ENCODE data around the gene SFPQ.

Gene SFPQ

GRCh38 chr1:35175602-35176001 lies 17.3 kb downstream of the SFPQ start:
- no peak for DNase-seq
- Histone ChIP-seq H2AFZ (ENCODE audit: low read length) (no peak overlapping the region), H3K9me3 (replicated peaks; ENCODE audit: insufficient read depth, low read length) (no peaks in the 10 kb centered on the region), H3K27me3 (replicated peaks; ENCODE audit: insufficient read depth, low read length) (no peaks in the 10 kb centered on the region), H4K20me1 (ENCODE audit: insufficient read depth, low read length) (0 out of 2 replicates have a peak, but pooled peaks cover 11% of the 10 kb centered on the region), H3K9me2 (replicated peaks; ENCODE audit: insufficient read depth, low read length) (no peaks in the 10 kb centered on the region), H3K79me2 (ENCODE audit: low read length) (peaks cover 22% of the 10 kb centered on the region), H3K27ac (ENCODE audit: low read length) (no peak overlapping the region), H3K9ac (ENCODE audit: low read length) (no peak overlapping the region), H3K36me3 (replicated peaks; ENCODE audit: insufficient read depth, low read length) (peaks cover 20% of the 10 kb centered on the region; the same call in 1 of the 2 replicates), H3F3A (ENCODE audit: insufficient read depth, low read length) (peaks cover 49% of the 10 kb centered on the region), H3K4me2 (ENCODE audit: low read depth, low read length) (no peak overlapping the region), H3K4me3 (ENCODE audit: low read length) (no peak overlapping the region), H3K4me1 (ENCODE audit: low read length) (no peaks in the 10 kb centered on the region)
- no peak for TF ChIP-seq CTCF (IDR thresholded peaks at IDR 0.05; ENCODE audit: low read length)
- no peak for TF ChIP-seq EZH2phosphoT487 (IDR thresholded peaks at IDR 0.05; ENCODE audit: low read length)
- TF ChIP-seq EZH2 (optimal IDR thresholded peaks at IDR 0.05; ENCODE audit: low read depth, low read length) = no peak

GRCh38 chr1:35175098-35175576 lies 17.8 kb downstream of the SFPQ start:
- H3K9me3 ChIP-seq (replicated peaks; ENCODE audit: insufficient read depth, low read length) = no peaks in the 10 kb centered on the region
- no peaks in the 10 kb centered on the region for H3K4me1 ChIP-seq (ENCODE audit: low read length)
- no peak overlapping the region for H3K27ac ChIP-seq (ENCODE audit: low read length)
- no peak for DNase-seq
- no peak overlapping the region for H3K9ac ChIP-seq (ENCODE audit: low read length)
- no peak for TF ChIP-seq EZH2phosphoT487 (IDR thresholded peaks at IDR 0.05; ENCODE audit: low read length)
- TF ChIP-seq EZH2 (optimal IDR thresholded peaks at IDR 0.05; ENCODE audit: low read depth, low read length) = no peak
- no peak for TF ChIP-seq CTCF (IDR thresholded peaks at IDR 0.05; ENCODE audit: low read length)
- peaks cover 47% of the 10 kb centered on the region for H3F3A ChIP-seq (ENCODE audit: insufficient read depth, low read length)
- H3K79me2 ChIP-seq (ENCODE audit: low read length) = peaks cover 17% of the 10 kb centered on the region
- no peaks in the 10 kb centered on the region for H3K27me3 ChIP-seq (replicated peaks; ENCODE audit: insufficient read depth, low read length)
- H2AFZ ChIP-seq (ENCODE audit: low read length) = no peak overlapping the region
- no peaks in the 10 kb centered on the region for H3K9me2 ChIP-seq (replicated peaks; ENCODE audit: insufficient read depth, low read length)
- no peak overlapping the region for H3K4me2 ChIP-seq (ENCODE audit: low read depth, low read length)
- no peak overlapping the region for H3K4me3 ChIP-seq (ENCODE audit: low read length)
- H4K20me1 ChIP-seq (ENCODE audit: insufficient read depth, low read length) = 0 out of 2 replicates have a peak, but pooled peaks cover 9% of the 10 kb centered on the region
- H3K36me3 ChIP-seq (replicated peaks; ENCODE audit: insufficient read depth, low read length) = peaks cover 16% of the 10 kb centered on the region; the same call in 1 of the 2 replicates

GRCh38 chr1:35173909-35174540 lies 18.9 kb downstream of the SFPQ start:
- peaks cover 16% of the 10 kb centered on the region; the same call in 1 of the 2 replicates for H3K36me3 ChIP-seq (replicated peaks; ENCODE audit: insufficient read depth, low read length)
- H3K9me2 ChIP-seq (replicated peaks; ENCODE audit: insufficient read depth, low read length) = no peaks in the 10 kb centered on the region
- H3K9me3 ChIP-seq (replicated peaks; ENCODE audit: insufficient read depth, low read length) = no peaks in the 10 kb centered on the region
- H4K20me1 ChIP-seq (ENCODE audit: insufficient read depth, low read length) = 0 out of 2 replicates have a peak, but pooled peaks cover 9% of the 10 kb centered on the region
- H3K9ac ChIP-seq (ENCODE audit: low read length) = no peak overlapping the region
- H3F3A ChIP-seq (ENCODE audit: insufficient read depth, low read length) = peaks cover 47% of the 10 kb centered on the region
- no peak for TF ChIP-seq EZH2phosphoT487 (IDR thresholded peaks at IDR 0.05; ENCODE audit: low read length)
- TF ChIP-seq CTCF (IDR thresholded peaks at IDR 0.05; ENCODE audit: low read length) = no peak
- TF ChIP-seq EZH2 (optimal IDR thresholded peaks at IDR 0.05; ENCODE audit: low read depth, low read length) = no peak
- H3K4me3 ChIP-seq (ENCODE audit: low read length) = no peak overlapping the region
- no peak overlapping the region for H2AFZ ChIP-seq (ENCODE audit: low read length)
- no peaks in the 10 kb centered on the region for H3K27me3 ChIP-seq (replicated peaks; ENCODE audit: insufficient read depth, low read length)
- no peak overlapping the region for H3K4me2 ChIP-seq (ENCODE audit: low read depth, low read length)
- H3K79me2 ChIP-seq (ENCODE audit: low read length) = peaks cover 6% of the 10 kb centered on the region; the same call in 1 of the 2 replicates
- no peak for DNase-seq
- no peaks in the 10 kb centered on the region for H3K4me1 ChIP-seq (ENCODE audit: low read length)
- no peak overlapping the region for H3K27ac ChIP-seq (ENCODE audit: low read length)
